Tibial nerve (tissue), 4 donors: Measurements from ENCODE around the gene PSMC5. TPM values are rescaled to one million over a fixed set of nuclear protein-coding genes. Genes with fewer than 3 reads are reported as not detected.
"Not testable (repeated sequence)": the region's sequence is repeated elsewhere in the genome, so short reads cannot be mapped to it uniquely, and the experiment has no call there.

Source experiments
- DNase-seq, 2 donors: peaks; one replicate each; pipeline ENCODE4 v3.0.0-alpha.2; 2019; ENCODE audit warnings: low spot score in 2 of 2
- H3K27ac ChIP-seq, 4 donors: fragments of 200-600 bp; sonication (generic) in 3 of 4; one replicate each; pipeline ENCODE4 v1.5.1; 2017 to 2019; ENCODE audit warnings: mild to moderate bottlenecking in 1 of 4
- H3K27me3 ChIP-seq, 2 donors: fragments of 200-600 bp; sonication (generic) in 1 of 2; one replicate each; pipeline versions ENCODE4 v1.5.1 to v1.6.0; 2017 to 2019
- H3K36me3 ChIP-seq, 3 donors: fragments of 200-600 bp; sonication (generic); one replicate each; pipeline ENCODE4 v1.5.1; 2018 to 2019
- H3K4me1 ChIP-seq, 4 donors: fragments of 200-600 bp; sonication (generic) in 3 of 4; one replicate each; pipeline ENCODE4 v1.5.1; 2017 to 2019
- H3K4me3 ChIP-seq, 4 donors: fragments of 200-600 bp; sonication (generic) in 3 of 4; one replicate each; pipeline ENCODE4 v1.5.1; 2017 to 2019; ENCODE audit warnings: mild to moderate bottlenecking in 1 of 4, moderate library complexity in 1 of 4
- H3K9me3 ChIP-seq, 4 donors: fragments of 200-600 bp; sonication (generic) in 3 of 4; one replicate each; pipeline ENCODE4 v1.5.1; 2017 to 2019
- CTCF ChIP-seq, 5 experiments: fragments of 200-600 bp in 3 of 5; fragments of 450-650 bp in 2 of 5; sonication (generic) in 3 of 5; IDR thresholded peaks; one replicate each; pipeline ENCODE4 v1.5.1; 2016 to 2019; ENCODE audit warnings: antibody characterized with exemption in 5 of 5, mild to moderate bottlenecking in 3 of 5, moderate library complexity in 2 of 5
- EP300 ChIP-seq, 2 donors: sonication (generic); formaldehyde crosslinking; IDR thresholded peaks; one replicate each; pipeline ENCODE4 v1.6.1; 2017; ENCODE audit warnings: antibody characterized with exemption in 2 of 2, mild to moderate bottlenecking in 1 of 2
- POLR2A ChIP-seq, 2 donors: fragments of 450-650 bp; IDR thresholded peaks; one replicate each; pipeline ENCODE4 v1.6.1; 2017; ENCODE audit warnings: antibody characterized with exemption in 2 of 2, mild to moderate bottlenecking in 2 of 2, moderate library complexity in 2 of 2
- WGBS, 2 donors: methylation state at CpG; one replicate each; pipeline ENCODE4 v1.1.5; 2018; 5-methylcytosine and 5-hydroxymethylcytosine counted together
- total RNA-seq, 4 donors: library from RNA; depleted of rRNA; stranded (reverse); fragments of >200 nt; gene quantifications; one replicate each; pipeline ENCODE4 v1.1.0, GENCODE V29; 2016

PSMC5 gene
- total RNA-seq, 4 donors from 2014 or later: 62.1 to 116 (median 103) TPM

- 64% methylated on average over 9 of the region's 9 CpGs for WGBS, 2 donors
These were observed 23.2 kb downstream of the PSMC5 start for GRCh38 chr17:63850401-63850800.

GRCh38 chr17:63853260-63853659 is 26.0 kb downstream of the PSMC5 start:
- Histone ChIP-seq H3K36me3 (no peaks in the 10 kb centered on the region), H3K27ac (no peak overlapping the region), H3K4me3 (no peak overlapping the region), H3K9me3 (no peaks in the 10 kb centered on the region), H3K4me1 (peaks cover 0 to 7% (median 3%) of the 10 kb centered on the region in 4 donors), H3K27me3 (no peaks in the 10 kb centered on the region)
- WGBS, 2 donors: 95 to 96% methylated on average over 2 of the region's 2 CpGs
- no peak for TF ChIP-seq EP300 (IDR thresholded peaks at IDR 0.05)
- TF ChIP-seq CTCF (IDR thresholded peaks at IDR 0.05): no peak
- TF ChIP-seq POLR2A (IDR thresholded peaks at IDR 0.05): no peak
- DNase-seq: no peak

More at GRCh38 chr17:63850401-63850800, 23.2 kb downstream of the PSMC5 start:
- DNase-seq: no peak
- H3K27ac ChIP-seq: no peak overlapping the region
- H3K36me3 ChIP-seq: no peaks in the 10 kb centered on the region
- H3K27me3 ChIP-seq: no peaks in the 10 kb centered on the region
- H3K4me3 ChIP-seq: no peak overlapping the region
- peaks cover 0 to 7% (median 3%) of the 10 kb centered on the region in 4 donors for H3K4me1 ChIP-seq
- TF ChIP-seq CTCF (IDR thresholded peaks at IDR 0.05) (no peak), EP300 (IDR thresholded peaks at IDR 0.05) (no peak), POLR2A (IDR thresholded peaks at IDR 0.05) (no peak)
- H3K9me3 ChIP-seq: no peaks in the 10 kb centered on the region

GRCh38 chr17:63854709-63855108 is 27.5 kb downstream of the PSMC5 start:
- Histone ChIP-seq H3K27ac (no peak overlapping the region), H3K36me3 (no peaks in the 10 kb centered on the region), H3K4me3 (no peak overlapping the region), H3K27me3 (no peaks in the 10 kb centered on the region), H3K4me1 (no peaks in the 10 kb centered on the region), H3K9me3 (no peaks in the 10 kb centered on the region)
- no peak for TF ChIP-seq CTCF (IDR thresholded peaks at IDR 0.05)
- TF ChIP-seq EP300 (IDR thresholded peaks at IDR 0.05): no peak
- DNase-seq: no peak
- 80 to 90% methylated on average over 5 of the region's 5 CpGs for WGBS, 2 donors

- DNase-seq: no peak
- WGBS, 2 donors: 89 to 92% methylated on average over 8 of the region's 8 CpGs
- H3K9me3 ChIP-seq: no peaks in the 10 kb centered on the region
- no peaks in the 10 kb centered on the region for H3K27me3 ChIP-seq
- no peak overlapping the region for H3K4me3 ChIP-seq
- H3K36me3 ChIP-seq: no peaks in the 10 kb centered on the region
- no peaks in the 10 kb centered on the region for H3K4me1 ChIP-seq
- no peak for TF ChIP-seq POLR2A (IDR thresholded peaks at IDR 0.05)
- no peak for TF ChIP-seq CTCF (IDR thresholded peaks at IDR 0.05)
- no peak for TF ChIP-seq EP300 (IDR thresholded peaks at IDR 0.05)
- no peak overlapping the region for H3K27ac ChIP-seq
These were observed 28.0 kb downstream of the PSMC5 start for GRCh38 chr17:63855185-63855584.

- not testable (repeated sequence) for H3K4me1 ChIP-seq, H3K36me3 ChIP-seq, DNase-seq, H3K9me3 ChIP-seq, H3K4me3 ChIP-seq, H3K27ac ChIP-seq, H3K27me3 ChIP-seq
- 89 to 95% methylated on average over 8 of the region's 8 CpGs for WGBS, 2 donors
These were observed 29.2 kb downstream of the PSMC5 start for GRCh38 chr17:63856425-63856824.

- Histone ChIP-seq H3K4me3 (no peak overlapping the region), H3K9me3 (no peaks in the 10 kb centered on the region), H3K27me3 (no peaks in the 10 kb centered on the region), H3K36me3 (no peaks in the 10 kb centered on the region), H3K27ac (no peak overlapping the region), H3K4me1 (no peaks in the 10 kb centered on the region)
- no peak for DNase-seq
- TF ChIP-seq EP300 (IDR thresholded peaks at IDR 0.05): no peak
- no peak for TF ChIP-seq CTCF (IDR thresholded peaks at IDR 0.05)
- no peak for TF ChIP-seq POLR2A (IDR thresholded peaks at IDR 0.05)
- 50 to 77% methylated on average over 3 of the region's 3 CpGs for WGBS, 2 donors
These were observed 32.0 kb downstream of the PSMC5 start for GRCh38 chr17:63859257-63859656.

- H3K9me3 ChIP-seq, H3K36me3 ChIP-seq, H3K27ac ChIP-seq, H3K4me1 ChIP-seq, H3K4me3 ChIP-seq, H3K27me3 ChIP-seq, DNase-seq: not testable (repeated sequence)
- 64 to 74% methylated on average over 3 to 7 of the region's 7 CpGs for WGBS, 2 donors
These were observed 39.4 kb downstream of the PSMC5 start for GRCh38 chr17:63866625-63867024.
